CD4-positive, CD25-positive, alpha-beta regulatory T cell (primary cell): ENCODE results near the gene MAML2. TPM values are rescaled to one million over a fixed set of nuclear protein-coding genes. Genes with fewer than 3 reads are reported as not detected.

Experiments
- ATAC-seq, 2 donors: fragments of 150-1000 bp; cut with Tn5 transposase; one replicate each; pipeline ENCODE4 v1.10.0; 2021; ENCODE audit warnings: low read depth in 2 of 2, moderate number of reproducible peaks in 2 of 2, moderate library complexity in 1 of 2
- DNase-seq, 3 donors: peaks; one replicate each; pipeline versions ENCODE4 v3.0.0 to v3.0.0-alpha.2; 2012 to 2022; ENCODE audit warnings: mixed read lengths in 1 of 3
- H3K27ac ChIP-seq: one replicate; pipeline ENCODE4 v1.7.0; 2013; ENCODE audit warnings: mild to moderate bottlenecking, low read length; ENCODE audit not compliant: insufficient read depth, poor library complexity, severe bottlenecking
- H3K27me3 ChIP-seq: one replicate; pipeline ENCODE4 v1.7.0; 2013; ENCODE audit warnings: low read length; ENCODE audit not compliant: control insufficient read depth, insufficient read depth
- H3K36me3 ChIP-seq: one replicate; pipeline ENCODE4 v1.7.0; 2013; ENCODE audit warnings: mild to moderate bottlenecking, low read length, moderate library complexity; ENCODE audit not compliant: control insufficient read depth, insufficient read depth
- H3K4me1 ChIP-seq: 2 replicates; pipeline ENCODE4 v1.7.0; 2013; ENCODE audit warnings: mild to moderate bottlenecking, low read length; ENCODE audit not compliant: insufficient read depth, control insufficient read depth, poor library complexity, severe bottlenecking
- H3K4me3 ChIP-seq: one replicate; pipeline ENCODE4 v1.7.0; 2013; ENCODE audit warnings: low read depth, mild to moderate bottlenecking, low read length, moderate library complexity
- H3K9me3 ChIP-seq, 2 experiments: 1 replicate in 1 of 2; 2 replicates in 1 of 2; pipeline ENCODE4 v1.7.0; 2013; ENCODE audit warnings: low read length in 2 of 2, mild to moderate bottlenecking in 1 of 2, moderate library complexity in 1 of 2; ENCODE audit not compliant: control insufficient read depth in 2 of 2
- H3K27ac Mint-ChIP-seq, 3 donors: one replicate each; pipeline ENCODE4 v1.8.0; 2020 to 2022; ENCODE audit warnings: mild to moderate bottlenecking in 3 of 3, mixed read lengths in 3 of 3, moderate library complexity in 2 of 3
- H3K27me3 Mint-ChIP-seq: one replicate; pipeline ENCODE4 v1.8.0; 2022; ENCODE audit warnings: mild to moderate bottlenecking, mixed read lengths
- H3K36me3 Mint-ChIP-seq: one replicate; pipeline ENCODE4 v1.8.0; 2020; ENCODE audit warnings: mixed read lengths
- H3K4me1 Mint-ChIP-seq, 4 donors: one replicate each; pipeline ENCODE4 v1.8.0; 2020 to 2022; ENCODE audit warnings: mixed read lengths in 4 of 4, mild to moderate bottlenecking in 1 of 4
- H3K4me3 Mint-ChIP-seq, 4 donors: one replicate each; pipeline ENCODE4 v1.8.0; 2020 to 2022; ENCODE audit warnings: mild to moderate bottlenecking in 4 of 4, mixed read lengths in 4 of 4, moderate library complexity in 3 of 4
- H3K9me3 Mint-ChIP-seq, 7 donors: one replicate each; pipeline ENCODE4 v1.8.0; 2020 to 2022; ENCODE audit warnings: mixed read lengths in 7 of 7, mild to moderate bottlenecking in 3 of 7, moderate library complexity in 2 of 7
- polyA plus RNA-seq, 4 donors: library from polyadenylated mRNA; unstranded; fragments of 300-500 nt; fragmentation: Illumina TruSeq; gene quantifications; one replicate each; pipeline ENCODE4 v1.2.3, GENCODE V29; 2021
- total RNA-seq: library from RNA; stranded (reverse); gene quantifications from one replicate; pipeline ENCODE4 v1.2.3, GENCODE V29; 2022

The MAML2 gene
- total and polyA plus RNA-seq, 5 donors from 2014 or later = 4.1 to 35.6 (median 9.3) TPM

- no peaks in the 10 kb centered on the region for H3K27me3 Mint-ChIP-seq
- DNase-seq = no peak
- no peaks in the 10 kb centered on the region for H3K9me3 ChIP-seq
- no peaks in the 10 kb centered on the region for H3K27me3 ChIP-seq
- peaks cover 17% of the 10 kb centered on the region for H3K36me3 Mint-ChIP-seq
- no peak overlapping the region for H3K4me3 ChIP-seq
- H3K9me3 Mint-ChIP-seq = peaks cover 0 to 8% (median 0%) of the 10 kb centered on the region in 7 donors
- H3K4me1 Mint-ChIP-seq = peaks cover 29 to 76% (median 44%) of the 10 kb centered on the region in 4 donors
- ATAC-seq = no peak
- peaks cover 8% of the 10 kb centered on the region for H3K36me3 ChIP-seq
- H3K27ac Mint-ChIP-seq = peak overlapping the region in 2 of 3 donors; percentile 23 to 60
- peak overlapping the region in 1 of 4 donors; percentile 17 for H3K4me3 Mint-ChIP-seq
- H3K4me1 ChIP-seq = peaks cover 18% of the 10 kb centered on the region
- no peak overlapping the region for H3K27ac ChIP-seq
Measured at GRCh38 chr11:96280444-96280843, 62.6 kb downstream of the MAML2 start.

- Mint-ChIP-seq H3K27ac (peak overlapping the region in 1 of 3 donors; percentile 23), H3K27me3 (no peaks in the 10 kb centered on the region), H3K9me3 (peaks cover 0 to 3% (median 0%) of the 10 kb centered on the region in 7 donors), H3K4me1 (peaks cover 23 to 70% (median 40%) of the 10 kb centered on the region in 4 donors), H3K4me3 (peak overlapping the region in 1 of 4 donors; percentile 18), H3K36me3 (peaks cover 13% of the 10 kb centered on the region)
- H3K9me3 ChIP-seq = no peaks in the 10 kb centered on the region
- ATAC-seq = no peak
- H3K27ac ChIP-seq = no peak overlapping the region
- DNase-seq = no peak
- no peak overlapping the region for H3K4me3 ChIP-seq
- H3K4me1 ChIP-seq = peaks cover 18% of the 10 kb centered on the region
- peaks cover 8% of the 10 kb centered on the region for H3K36me3 ChIP-seq
- no peaks in the 10 kb centered on the region for H3K27me3 ChIP-seq
Measured at GRCh38 chr11:96279896-96280290, 63.1 kb downstream of the MAML2 start.

DNA sequence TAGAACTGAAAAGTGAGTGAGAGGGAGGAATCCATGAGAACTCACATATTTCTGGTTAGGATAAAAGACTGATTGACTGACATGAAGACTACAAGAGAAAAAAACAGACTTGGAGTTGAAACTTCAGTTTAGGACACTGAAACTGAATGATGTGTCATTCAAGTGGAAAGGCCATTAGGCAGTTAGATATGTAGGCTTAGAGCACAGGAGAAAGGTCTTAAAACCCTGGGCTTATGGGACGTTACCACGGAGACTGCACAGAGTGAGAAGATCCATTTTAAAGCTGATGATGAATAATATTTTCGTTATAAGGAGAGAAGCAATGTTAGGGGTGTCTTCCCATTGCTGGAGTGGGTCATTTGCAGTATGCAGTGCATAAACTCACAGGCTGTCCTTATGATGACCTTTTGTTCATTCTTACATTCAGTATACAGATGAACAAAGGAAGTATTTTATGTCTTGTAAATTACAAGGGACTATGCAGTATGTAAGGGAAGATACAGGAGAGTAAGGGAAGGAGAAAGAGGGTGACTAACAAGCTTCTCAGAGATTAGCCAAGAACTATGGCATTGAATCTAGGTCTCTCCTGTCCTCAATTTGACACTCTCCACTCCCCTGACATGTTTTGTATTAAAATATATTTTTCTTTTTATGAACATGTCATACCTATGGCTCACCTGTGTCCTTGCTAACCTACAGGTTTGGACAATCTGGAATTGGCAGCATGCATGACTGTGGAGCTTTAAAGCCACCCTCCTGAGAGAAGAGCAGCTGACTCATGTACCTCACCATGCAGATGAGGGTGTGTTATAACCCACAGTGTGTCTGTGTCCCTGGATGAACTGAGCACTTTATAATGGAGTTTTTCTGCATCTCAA, 63.7 kb downstream of the MAML2 start:
- ATAC-seq = peak; percentile 74
- Histone ChIP-seq H3K9me3 (no peaks in the 10 kb centered on the region), H3K4me3 (no peak overlapping the region), H3K4me1 (peaks cover 18% of the 10 kb centered on the region), H3K27ac (no peak overlapping the region), H3K36me3 (peaks cover 8% of the 10 kb centered on the region), H3K27me3 (no peaks in the 10 kb centered on the region)
- peak overlapping the region in 2 of 4 donors; percentile 0 to 18 for H3K4me3 Mint-ChIP-seq
- peaks cover 17 to 65% (median 37%) of the 10 kb centered on the region in 4 donors for H3K4me1 Mint-ChIP-seq
- H3K27me3 Mint-ChIP-seq = no peaks in the 10 kb centered on the region
- no peaks in the 10 kb centered on the region for H3K9me3 Mint-ChIP-seq
- peaks cover 13% of the 10 kb centered on the region for H3K36me3 Mint-ChIP-seq
- peak overlapping the region; percentile 17 to 52 (median 52) for H3K27ac Mint-ChIP-seq
- DNase-seq = no peak

GRCh38 chr11:96278039-96278897, 64.7 kb downstream of the MAML2 start:
- Mint-ChIP-seq H3K4me3 (peak overlapping the region in 2 of 4 donors; percentile 0 to 2), H3K9me3 (no peaks in the 10 kb centered on the region)

GRCh38 chr11:96277696-96278038, 65.3 kb downstream of the MAML2 start:
- Histone ChIP-seq H3K4me3 (no peak overlapping the region), H3K9me3 (no peaks in the 10 kb centered on the region), H3K36me3 (peaks cover 8% of the 10 kb centered on the region), H3K27ac (no peak overlapping the region), H3K4me1 (peaks cover 27% of the 10 kb centered on the region), H3K27me3 (no peaks in the 10 kb centered on the region)
- H3K27me3 Mint-ChIP-seq = no peaks in the 10 kb centered on the region
- H3K9me3 Mint-ChIP-seq = peaks cover 0 to 1% (median 0%) of the 10 kb centered on the region in 7 donors
- peaks cover 11 to 62% (median 37%) of the 10 kb centered on the region in 4 donors for H3K4me1 Mint-ChIP-seq
- H3K4me3 Mint-ChIP-seq = no peak overlapping the region
- DNase-seq (no peak), ATAC-seq (no peak)
- H3K27ac Mint-ChIP-seq = peak overlapping the region in 1 of 3 donors; percentile 52
- peaks cover 11% of the 10 kb centered on the region for H3K36me3 Mint-ChIP-seq

More at GRCh38 chr11:96278039-96278897, 64.7 kb downstream of the MAML2 start:
- H3K9me3 ChIP-seq = no peaks in the 10 kb centered on the region
- no peaks in the 10 kb centered on the region for H3K27me3 ChIP-seq
- H3K36me3 ChIP-seq = peaks cover 8% of the 10 kb centered on the region
- no peak overlapping the region for H3K27ac ChIP-seq
- peaks cover 13% of the 10 kb centered on the region for H3K36me3 Mint-ChIP-seq
- H3K4me1 Mint-ChIP-seq = peaks cover 8 to 62% (median 34%) of the 10 kb centered on the region in 4 donors
- DNase-seq (no peak), ATAC-seq (no peak)
- H3K27ac Mint-ChIP-seq = peak overlapping the region; percentile 2 to 52 (median 52)
- no peaks in the 10 kb centered on the region for H3K27me3 Mint-ChIP-seq
- H3K4me3 ChIP-seq = peak overlapping the region; percentile 22
- H3K4me1 ChIP-seq = peaks cover 21% of the 10 kb centered on the region

GRCh38 chr11:96276836-96277235, 66.2 kb downstream of the MAML2 start:
- peaks cover 15% of the 10 kb centered on the region for H3K36me3 Mint-ChIP-seq
- peak overlapping the region in 2 of 3 donors; percentile 31 to 59 for H3K27ac Mint-ChIP-seq
- peaks cover 30% of the 10 kb centered on the region for H3K4me1 ChIP-seq
- no peak overlapping the region for H3K4me3 Mint-ChIP-seq
- peaks cover 0 to 2% (median 0%) of the 10 kb centered on the region in 7 donors for H3K9me3 Mint-ChIP-seq
- no peak overlapping the region for H3K27ac ChIP-seq
- DNase-seq (no peak), ATAC-seq (no peak)
- no peak overlapping the region for H3K4me3 ChIP-seq
- H3K36me3 ChIP-seq = peaks cover 10% of the 10 kb centered on the region
- H3K27me3 ChIP-seq = no peaks in the 10 kb centered on the region
- H3K9me3 ChIP-seq = no peaks in the 10 kb centered on the region
- no peaks in the 10 kb centered on the region for H3K27me3 Mint-ChIP-seq
- peaks cover 8 to 63% (median 43%) of the 10 kb centered on the region in 4 donors for H3K4me1 Mint-ChIP-seq

DNA sequence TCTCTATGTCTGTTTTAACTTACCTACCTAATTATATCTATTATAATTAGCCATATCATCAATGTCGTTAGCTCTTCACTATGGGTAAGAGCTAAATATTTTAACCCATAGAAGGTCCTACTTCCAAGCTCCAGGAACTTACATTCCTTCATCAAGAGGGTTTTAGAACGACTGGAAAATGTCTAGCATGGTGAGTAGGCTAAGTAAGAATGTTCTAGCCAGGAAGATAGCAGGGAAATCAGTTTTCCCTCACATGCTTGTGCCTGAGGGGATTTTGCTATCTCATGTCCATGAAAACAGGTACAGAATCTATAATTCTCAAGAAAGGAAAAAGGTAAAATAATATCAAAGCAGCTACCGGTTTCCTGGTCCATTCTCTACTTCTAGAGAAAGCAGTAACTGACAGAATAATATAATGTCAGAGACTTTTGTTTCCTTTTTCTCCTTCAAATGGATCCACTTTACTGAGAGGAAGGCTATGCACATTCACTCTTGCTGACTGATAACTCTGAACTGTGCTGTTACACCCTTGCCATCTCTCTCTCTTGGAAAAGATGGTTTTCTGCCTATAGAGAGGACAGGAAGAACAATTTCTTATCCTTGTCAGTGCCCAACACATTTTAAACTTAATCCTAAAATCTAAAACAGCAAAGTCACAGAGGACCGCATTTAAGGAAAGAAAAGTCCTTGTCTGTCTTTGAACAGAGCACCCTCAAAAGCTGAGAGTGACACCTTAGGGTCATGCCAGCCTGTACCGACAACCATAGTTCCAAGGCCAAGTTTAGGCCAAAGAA, 67.0 kb downstream of the MAML2 start:
- H3K9me3 Mint-ChIP-seq = peaks cover 0 to 6% (median 0%) of the 10 kb centered on the region in 7 donors
- no peak overlapping the region for H3K4me3 Mint-ChIP-seq
- peak overlapping the region in 2 of 3 donors; percentile 59 to 67 for H3K27ac Mint-ChIP-seq
- H3K27ac ChIP-seq = no peak overlapping the region
- peaks cover 14% of the 10 kb centered on the region for H3K36me3 ChIP-seq
- H3K27me3 Mint-ChIP-seq = no peaks in the 10 kb centered on the region
- ATAC-seq = no peak
- H3K9me3 ChIP-seq = no peaks in the 10 kb centered on the region
- no peak overlapping the region for H3K4me3 ChIP-seq
- H3K4me1 ChIP-seq = peaks cover 30% of the 10 kb centered on the region
- H3K4me1 Mint-ChIP-seq = peaks cover 8 to 59% (median 44%) of the 10 kb centered on the region in 4 donors
- no peak for DNase-seq
- no peaks in the 10 kb centered on the region for H3K27me3 ChIP-seq
- peaks cover 20% of the 10 kb centered on the region for H3K36me3 Mint-ChIP-seq
